Measurements from ENCODE around the gene ERVMER34-1. TPM values are rescaled to one million over a fixed set of nuclear protein-coding genes. Genes with fewer than 3 reads are reported as not detected.

The ERVMER34-1 gene
- total RNA-seq, 1 experiment from 2014 or later, result 0.92 TPM

GRCh38 chr4:52711272-52711671 is 40.0 kb downstream of the ERVMER34-1 start:
- H3K4me3 ChIP-seq, result no peak overlapping the region; the same call in 1 of the 2 replicates
- no peak for DNase-seq
- H3K9me3 ChIP-seq (ENCODE audit: insufficient read depth, low read depth), result no peaks in the 10 kb centered on the region
- ChIA-PET POLR2A (ENCODE audit: unreplicated experiment) (no interaction called here), CTCF (no interaction called here)
- H3K27ac ChIP-seq, result no peak overlapping the region
- peaks cover 23% of the 10 kb centered on the region for H3K4me1 ChIP-seq (replicated peaks; ENCODE audit: insufficient read depth)
- H3K4me2 ChIP-seq, result peak overlapping the region; percentile 81
- peaks cover 29% of the 10 kb centered on the region for H3K36me3 ChIP-seq (ENCODE audit: low read depth)
- peaks cover 27% of the 10 kb centered on the region for H3F3A ChIP-seq (ENCODE audit: insufficient read depth, low read depth)
- BruUV-seq (replicated peaks), result TSS peak; percentile 51
- H3K79me2 ChIP-seq (ENCODE audit: low read depth), result peaks cover 26% of the 10 kb centered on the region
- intact Hi-C loops (cut with micrococcal nuclease; ENCODE audit: unreplicated experiment), result loop anchor here (5.0 to 10.0 kb wide), 5 partner anchors 49 to 866 kb away; partner anchors contain the start of gene DCUN1D4
- H3K27me3 ChIP-seq (ENCODE audit: insufficient read depth, low read depth), result no peaks in the 10 kb centered on the region
- H4K20me1 ChIP-seq (ENCODE audit: insufficient read depth), result no peaks in the 10 kb centered on the region
- H2AFZ ChIP-seq, result peak overlapping the region; percentile 82; the same call in 1 of the 2 replicates
- TF ChIP-seq, protein P1, sequence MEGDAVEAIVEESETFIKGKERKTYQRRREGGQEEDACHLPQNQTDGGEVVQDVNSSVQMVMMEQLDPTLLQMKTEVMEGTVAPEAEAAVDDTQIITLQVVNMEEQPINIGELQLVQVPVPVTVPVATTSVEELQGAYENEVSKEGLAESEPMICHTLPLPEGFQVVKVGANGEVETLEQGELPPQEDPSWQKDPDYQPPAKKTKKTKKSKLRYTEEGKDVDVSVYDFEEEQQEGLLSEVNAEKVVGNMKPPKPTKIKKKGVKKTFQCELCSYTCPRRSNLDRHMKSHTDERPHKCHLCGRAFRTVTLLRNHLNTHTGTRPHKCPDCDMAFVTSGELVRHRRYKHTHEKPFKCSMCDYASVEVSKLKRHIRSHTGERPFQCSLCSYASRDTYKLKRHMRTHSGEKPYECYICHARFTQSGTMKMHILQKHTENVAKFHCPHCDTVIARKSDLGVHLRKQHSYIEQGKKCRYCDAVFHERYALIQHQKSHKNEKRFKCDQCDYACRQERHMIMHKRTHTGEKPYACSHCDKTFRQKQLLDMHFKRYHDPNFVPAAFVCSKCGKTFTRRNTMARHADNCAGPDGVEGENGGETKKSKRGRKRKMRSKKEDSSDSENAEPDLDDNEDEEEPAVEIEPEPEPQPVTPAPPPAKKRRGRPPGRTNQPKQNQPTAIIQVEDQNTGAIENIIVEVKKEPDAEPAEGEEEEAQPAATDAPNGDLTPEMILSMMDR (conservative IDR thresholded peaks at IDR 0.05), result no peak
- TF ChIP-seq EZH2 (IDR thresholded peaks at IDR 0.05; ENCODE audit: low read depth), result no peak
- no peaks in the 10 kb centered on the region for H3K9me2 ChIP-seq (ENCODE audit: insufficient read depth)

GRCh38 chr4:52709155-52709554 is 42.1 kb downstream of the ERVMER34-1 start:
- Histone ChIP-seq H3K4me1 (replicated peaks; ENCODE audit: insufficient read depth) (peaks cover 18% of the 10 kb centered on the region), H4K20me1 (ENCODE audit: insufficient read depth) (no peaks in the 10 kb centered on the region), H3K4me2 (no peak overlapping the region), H2AFZ (no peak overlapping the region), H3K9me2 (ENCODE audit: insufficient read depth) (no peaks in the 10 kb centered on the region), H3K9me3 (ENCODE audit: insufficient read depth, low read depth) (no peaks in the 10 kb centered on the region), H3F3A (ENCODE audit: insufficient read depth, low read depth) (peaks cover 5% of the 10 kb centered on the region; the same call in 1 of the 2 replicates), H3K27me3 (ENCODE audit: insufficient read depth, low read depth) (no peaks in the 10 kb centered on the region), H3K36me3 (ENCODE audit: low read depth) (peaks cover 10% of the 10 kb centered on the region), H3K4me3 (no peak overlapping the region), H3K27ac (no peak overlapping the region), H3K79me2 (ENCODE audit: low read depth) (peaks cover 14% of the 10 kb centered on the region)
- ChIA-PET CTCF (no interaction called here), POLR2A (ENCODE audit: unreplicated experiment) (interaction anchor here (0.5 kb wide), 1 partner anchor 13 kb away, joined by 4 read pairs; no protein-coding TSS in a partner anchor)
- no peak for DNase-seq
- intact Hi-C loops (cut with micrococcal nuclease; ENCODE audit: unreplicated experiment), result no loop called here
- no TSS peak for BruUV-seq (replicated peaks)
- no peak for TF ChIP-seq EZH2 (IDR thresholded peaks at IDR 0.05; ENCODE audit: low read depth)
- TF ChIP-seq, protein P1 (conservative IDR thresholded peaks at IDR 0.05), result no peak

GRCh38 chr4:52704661-52705060 is 46.6 kb downstream of the ERVMER34-1 start:
- Histone ChIP-seq H4K20me1 (ENCODE audit: insufficient read depth) (no peaks in the 10 kb centered on the region), H3K27me3 (ENCODE audit: insufficient read depth, low read depth) (no peaks in the 10 kb centered on the region), H3F3A (ENCODE audit: insufficient read depth, low read depth) (no peaks in the 10 kb centered on the region), H3K4me3 (no peak overlapping the region), H3K79me2 (ENCODE audit: low read depth) (no peaks in the 10 kb centered on the region), H3K9me3 (ENCODE audit: insufficient read depth, low read depth) (no peaks in the 10 kb centered on the region), H3K27ac (no peak overlapping the region), H3K4me2 (no peak overlapping the region), H3K36me3 (ENCODE audit: low read depth) (no peaks in the 10 kb centered on the region), H3K4me1 (replicated peaks; ENCODE audit: insufficient read depth) (no peaks in the 10 kb centered on the region), H3K9me2 (ENCODE audit: insufficient read depth) (no peaks in the 10 kb centered on the region), H2AFZ (no peak overlapping the region)
- intact Hi-C loops (cut with micrococcal nuclease; ENCODE audit: unreplicated experiment), result no loop called here
- no peak for DNase-seq
- ChIA-PET POLR2A (ENCODE audit: unreplicated experiment) (no interaction called here), CTCF (no interaction called here)
- TF ChIP-seq, protein P1 (conservative IDR thresholded peaks at IDR 0.05), result no peak
- TF ChIP-seq EZH2 (IDR thresholded peaks at IDR 0.05; ENCODE audit: low read depth), result no peak
- no TSS peak for BruUV-seq (replicated peaks)
